Keratinocyte (primary cell): ENCODE data around the gene MYL5. TPM values are rescaled to one million over a fixed set of nuclear protein-coding genes. Genes with fewer than 3 reads are reported as not detected.
"Not testable (repeated sequence)": the region's sequence is repeated elsewhere in the genome, so short reads cannot be mapped to it uniquely, and the experiment has no call there.

Experiments used
- DNase-seq: peaks from one replicate; pipeline ENCODE4 v3.0.0-alpha.2; 2011; ENCODE audit warnings: low read depth, missing footprints, low spot score
- FAIRE-seq: peaks from 2 replicates; lab custom pipeline; 2011; peaks lifted over from hg19 to GRCh38; lab: Jason Lieb, UNC
- H2AFZ ChIP-seq: 2 replicates; pipeline ENCODE4 v1.6.0; 2012; ENCODE audit warnings: low read length, control low read depth, inconsistent platforms; ENCODE audit not compliant: control insufficient read depth
- H3K27ac ChIP-seq: 2 replicates; pipeline ENCODE4 v1.5.1; 2011; ENCODE audit warnings: low read length; ENCODE audit not compliant: control insufficient read depth, insufficient read depth
- H3K27me3 ChIP-seq: 3 replicates; pipeline ENCODE4 v1.6.0; 2011; ENCODE audit warnings: low read length; ENCODE audit not compliant: control insufficient read depth, insufficient read depth; ENCODE audit errors: extremely low read depth
- H3K36me3 ChIP-seq, 2 experiments: 2 replicates in 1 of 2; 3 replicates in 1 of 2; pipeline ENCODE4 v1.5.1; 2011; ENCODE audit warnings: low read length in 2 of 2, mild to moderate bottlenecking in 1 of 2; ENCODE audit not compliant: control insufficient read depth in 2 of 2, insufficient read depth in 2 of 2; ENCODE audit errors: extremely low read depth in 1 of 2
- H3K4me1 ChIP-seq: 3 replicates; pipeline ENCODE4 v1.5.1; 2011; ENCODE audit warnings: low read length; ENCODE audit not compliant: control insufficient read depth, insufficient read depth; ENCODE audit errors: extremely low read depth
- H3K4me2 ChIP-seq: 3 replicates; pipeline ENCODE4 v1.6.0; 2011; ENCODE audit warnings: low read depth, low read length; ENCODE audit not compliant: control insufficient read depth, insufficient read depth; ENCODE audit errors: extremely low read depth
- H3K4me3 ChIP-seq, 3 experiments: fragments of 200-600 bp in 1 of 3; sonication (generic) in 1 of 3; 2 replicates in 2 of 3; 3 replicates in 1 of 3; pipeline ENCODE4 v1.5.1; 2011 to 2016; ENCODE audit warnings: low read length in 3 of 3, mild to moderate bottlenecking in 3 of 3, control low read depth in 2 of 3, inconsistent platforms in 1 of 3, low read depth in 1 of 3, mixed read lengths in 1 of 3, mixed run types in 1 of 3, moderate library complexity in 1 of 3; ENCODE audit not compliant: control insufficient read depth in 2 of 3, insufficient read depth in 2 of 3; ENCODE audit errors: extremely low read depth in 1 of 3
- H3K79me2 ChIP-seq: 2 replicates; pipeline ENCODE4 v1.6.0; 2012; ENCODE audit warnings: low read length; ENCODE audit not compliant: control insufficient read depth, insufficient read depth
- H3K9ac ChIP-seq: 3 replicates; pipeline ENCODE4 v1.6.0; 2011; ENCODE audit warnings: low read length; ENCODE audit not compliant: control insufficient read depth, insufficient read depth; ENCODE audit errors: extremely low read depth
- H3K9me1 ChIP-seq: 3 replicates; pipeline ENCODE4 v1.6.0; 2011; ENCODE audit warnings: low read length; ENCODE audit not compliant: control insufficient read depth, insufficient read depth; ENCODE audit errors: extremely low read depth
- H3K9me3 ChIP-seq: 2 replicates; pipeline ENCODE4 v1.5.1; 2012; ENCODE audit warnings: low read depth, low read length; ENCODE audit not compliant: control insufficient read depth
- H4K20me1 ChIP-seq: 3 replicates; pipeline ENCODE4 v1.6.0; 2011; ENCODE audit warnings: low read length; ENCODE audit not compliant: control insufficient read depth, insufficient read depth; ENCODE audit errors: extremely low read depth
- CTCF ChIP-seq, 3 experiments: IDR thresholded peaks in 1 of 3; conservative IDR thresholded peaks in 1 of 3; optimal IDR thresholded peaks in 1 of 3; 2 replicates in 2 of 3; 3 replicates in 1 of 3; pipeline versions ENCODE3 to v1.5.1; 2011; ENCODE audit warnings: low read length in 3 of 3, mild to moderate bottlenecking in 3 of 3, moderate library complexity in 2 of 3, control low read depth in 1 of 3, inconsistent platforms in 1 of 3; ENCODE audit not compliant: insufficient read depth in 2 of 3; ENCODE audit errors: extremely low read depth in 1 of 3
- EZH2 ChIP-seq: IDR thresholded peaks from one replicate; pipeline ENCODE4 v1.6.1; 2012; ENCODE audit warnings: inconsistent platforms, mild to moderate bottlenecking, low read length, moderate library complexity
- dilution Hi-C: fragments of 300-500 bp; cut with MboI; formaldehyde crosslinking; loops from one replicate; pipeline ENCODE4 v1.7.0; 2020; ENCODE audit warnings: low sequenced_read_pairs; ENCODE audit not compliant: extremely low pct_ligation_motif_present
- polyA plus RNA-seq, 5 experiments: library from polyadenylated mRNA; depleted of rRNA in 3 of 5; stranded (reverse) in 3 of 5; stranded (forward) in 1 of 5; unstranded in 1 of 5; fragments of >200 nt; gene quantifications; 1 replicate in 1 of 5; 2 replicates in 3 of 5; 3 replicates in 1 of 5; pipeline versions ENCODE4 v1.2.1 to v1.2.3, GENCODE V29; 2011 to 2012; ENCODE audit warnings: missing spikeins in 2 of 5, low read depth in 1 of 5, low replicate concordance in 1 of 5

Gene MYL5
- polyA plus RNA-seq, 1 donor (not counting 4 experiments of a cell fraction or from before 2014, with no cell fraction given): 8.0 TPM

- dilution Hi-C loops: no loop called here
- Histone ChIP-seq H3K9ac (no peak overlapping the region), H3K4me3 (no peak overlapping the region), H2AFZ (no peak overlapping the region), H3K4me1 (no peaks in the 10 kb centered on the region), H3K79me2 (no peaks in the 10 kb centered on the region), H4K20me1 (no peaks in the 10 kb centered on the region), H3K9me3 (peaks cover 13% of the 10 kb centered on the region), H3K36me3 (no peaks in the 10 kb centered on the region), H3K27me3 (peaks cover 15% of the 10 kb centered on the region), H3K9me1 (no peaks in the 10 kb centered on the region), H3K4me2 (no peak overlapping the region), H3K27ac (no peak overlapping the region)
- DNase-seq (no peak), FAIRE-seq (no peak)
- TF ChIP-seq EZH2 (no peak), CTCF (optimal IDR thresholded peaks at IDR 0.05 in 1 of 3, IDR thresholded peaks at IDR 0.05 in 1 of 3, conservative IDR thresholded peaks at IDR 0.05 in 1 of 3; ENCODE audit: extremely low read depth in 1 of 3, insufficient read depth in 2 of 3, low read length in 3 of 3) (no peak)
Observed at GRCh38 chr4:634599-634985, 39.8 kb upstream of the MYL5 start.

- DNase-seq, H3K4me3 ChIP-seq, H3K36me3 ChIP-seq, H3K9ac ChIP-seq, H3K79me2 ChIP-seq, H4K20me1 ChIP-seq, H3K4me2 ChIP-seq, H3K9me1 ChIP-seq, H3K4me1 ChIP-seq, H2AFZ ChIP-seq, dilution Hi-C loops, FAIRE-seq, H3K27ac ChIP-seq: not testable (repeated sequence)
- Histone ChIP-seq H3K9me3 (peaks cover 13% of the 10 kb centered on the region), H3K27me3 (peaks cover 15% of the 10 kb centered on the region)
Observed at GRCh38 chr4:635066-635835, 39.1 kb upstream of the MYL5 start.
